Measurements from ENCODE around the gene SEPTIN1. TPM values are rescaled to one million over a fixed set of nuclear protein-coding genes. Genes with fewer than 3 reads are reported as not detected.

The SEPTIN1 gene
- total and polyA plus RNA-seq, 3 donors from 2014 or later, result 0.63 to 3.9 (median 2.4) TPM

DNA sequence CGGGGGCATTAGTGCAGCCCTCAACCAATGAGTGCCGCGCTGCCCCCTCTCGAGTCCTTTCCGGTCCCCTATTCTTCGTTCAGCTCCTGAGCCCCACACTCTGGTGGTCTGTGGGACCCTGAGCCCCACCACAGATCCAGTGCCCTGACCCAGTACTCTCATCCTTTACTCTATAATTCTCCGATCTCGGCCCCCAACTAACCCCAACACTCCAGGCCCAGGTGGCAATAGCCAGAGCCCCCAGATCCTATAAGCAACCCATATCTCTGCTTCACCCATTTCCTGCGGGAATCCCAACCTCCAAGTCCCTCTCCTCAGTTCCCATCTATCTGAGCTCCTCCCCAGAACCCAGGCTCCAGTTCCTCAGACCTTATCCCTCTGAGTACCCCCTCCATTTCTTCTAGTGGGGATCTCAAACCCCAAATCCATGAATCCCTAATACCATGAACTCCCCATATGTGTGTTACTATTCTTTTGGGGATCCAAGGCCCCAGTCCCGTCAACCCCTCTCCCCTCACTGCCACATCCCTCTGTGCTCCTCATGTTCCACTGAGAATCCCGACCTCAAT is 11.0 kb downstream of the SEPTIN1 start:
- Histone ChIP-seq H3K4me1 (peaks cover 26% of the 10 kb centered on the region), H3K36me3 (ENCODE audit: low read depth, missing control alignments) (no peaks in the 10 kb centered on the region), H3K27ac (peak overlapping the region; percentile 79 to 83), H3K9me3 (no peaks in the 10 kb centered on the region), H3K27me3 (no peaks in the 10 kb centered on the region), H3K4me3 (peak overlapping the region; percentile 43 to 60)
- TF ChIP-seq, protein P1, sequence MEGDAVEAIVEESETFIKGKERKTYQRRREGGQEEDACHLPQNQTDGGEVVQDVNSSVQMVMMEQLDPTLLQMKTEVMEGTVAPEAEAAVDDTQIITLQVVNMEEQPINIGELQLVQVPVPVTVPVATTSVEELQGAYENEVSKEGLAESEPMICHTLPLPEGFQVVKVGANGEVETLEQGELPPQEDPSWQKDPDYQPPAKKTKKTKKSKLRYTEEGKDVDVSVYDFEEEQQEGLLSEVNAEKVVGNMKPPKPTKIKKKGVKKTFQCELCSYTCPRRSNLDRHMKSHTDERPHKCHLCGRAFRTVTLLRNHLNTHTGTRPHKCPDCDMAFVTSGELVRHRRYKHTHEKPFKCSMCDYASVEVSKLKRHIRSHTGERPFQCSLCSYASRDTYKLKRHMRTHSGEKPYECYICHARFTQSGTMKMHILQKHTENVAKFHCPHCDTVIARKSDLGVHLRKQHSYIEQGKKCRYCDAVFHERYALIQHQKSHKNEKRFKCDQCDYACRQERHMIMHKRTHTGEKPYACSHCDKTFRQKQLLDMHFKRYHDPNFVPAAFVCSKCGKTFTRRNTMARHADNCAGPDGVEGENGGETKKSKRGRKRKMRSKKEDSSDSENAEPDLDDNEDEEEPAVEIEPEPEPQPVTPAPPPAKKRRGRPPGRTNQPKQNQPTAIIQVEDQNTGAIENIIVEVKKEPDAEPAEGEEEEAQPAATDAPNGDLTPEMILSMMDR (IDR thresholded peaks at IDR 0.05), result no peak
- TF ChIP-seq POLR2A (IDR thresholded peaks at IDR 0.05), result no peak
- intact Hi-C loops (cut with DNase I; ENCODE audit: low total_unique reads), result no loop called here
- 13 to 16% methylated on average over 11 of the region's 11 CpGs for WGBS, 2 donors
- no peak for DNase-seq

DNA sequence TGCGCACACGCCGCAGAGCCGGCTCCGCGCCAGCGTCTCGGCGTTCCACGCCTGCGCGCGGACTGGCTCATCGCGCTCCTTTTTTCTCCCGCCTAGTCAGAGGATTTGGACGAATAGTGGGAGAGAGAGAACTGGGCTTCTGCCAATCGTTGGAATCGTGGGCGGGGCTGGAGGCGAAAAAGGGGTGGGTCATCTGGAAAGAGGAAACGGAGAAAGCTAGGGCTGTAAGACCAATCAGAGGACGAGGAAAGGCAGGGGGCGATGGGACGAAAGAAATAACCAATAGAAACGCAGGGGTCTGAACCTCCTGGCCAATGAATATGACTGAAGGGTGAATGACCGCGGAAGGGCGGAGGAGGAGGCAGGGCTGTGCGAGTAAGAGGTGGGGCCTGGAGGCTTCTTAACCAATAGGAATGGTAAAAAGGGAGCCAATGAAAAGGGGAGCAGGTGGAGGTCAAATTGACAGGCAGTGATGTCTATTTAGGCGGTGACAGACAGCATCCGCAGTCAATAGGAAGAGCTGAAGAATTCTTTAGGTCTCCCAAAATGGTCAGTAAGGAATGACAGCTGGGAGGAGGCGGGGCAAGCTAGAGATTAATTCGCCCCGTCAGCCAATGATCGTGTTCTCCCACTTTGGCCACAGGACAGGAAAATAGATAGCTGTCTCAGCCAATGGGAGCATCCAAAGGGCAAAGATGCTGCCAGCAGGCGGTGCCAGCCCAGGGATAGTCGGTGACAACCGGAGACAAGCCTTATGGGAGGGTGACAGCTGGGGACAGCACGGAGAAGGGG is 11.7 kb downstream of the SEPTIN1 start, which contains the start of gene TBC1D10B:
Gene TBC1D10B (minus strand): TSS at position 39 of the 792 bp plus-strand sequence. CDS start 311 bp downstream, outside the sequence.
- 0% methylated on average over 24 to 40 of the region's 40 CpGs for WGBS, 2 donors
- DNase-seq, result peak; percentile 99
- Histone ChIP-seq H3K4me3 (peak within 1 kb of the TSS; percentile 82 to 87), H3K36me3 (ENCODE audit: low read depth, missing control alignments) (no peaks in the 10 kb centered on the region), H3K9me3 (no peaks in the 10 kb centered on the region), H3K27ac (peak within 1 kb of the TSS; percentile 79 to 90), H3K4me1 (peaks cover 26% of the 10 kb centered on the region), H3K27me3 (no peaks in the 10 kb centered on the region)
- intact Hi-C loops (cut with DNase I; ENCODE audit: low total_unique reads), result no loop called here
- TF ChIP-seq, protein P1 (IDR thresholded peaks at IDR 0.05), result peak in 1 of 3 experiments; percentile 39
- TF ChIP-seq POLR2A (IDR thresholded peaks at IDR 0.05), result peak; percentile 5

DNA sequence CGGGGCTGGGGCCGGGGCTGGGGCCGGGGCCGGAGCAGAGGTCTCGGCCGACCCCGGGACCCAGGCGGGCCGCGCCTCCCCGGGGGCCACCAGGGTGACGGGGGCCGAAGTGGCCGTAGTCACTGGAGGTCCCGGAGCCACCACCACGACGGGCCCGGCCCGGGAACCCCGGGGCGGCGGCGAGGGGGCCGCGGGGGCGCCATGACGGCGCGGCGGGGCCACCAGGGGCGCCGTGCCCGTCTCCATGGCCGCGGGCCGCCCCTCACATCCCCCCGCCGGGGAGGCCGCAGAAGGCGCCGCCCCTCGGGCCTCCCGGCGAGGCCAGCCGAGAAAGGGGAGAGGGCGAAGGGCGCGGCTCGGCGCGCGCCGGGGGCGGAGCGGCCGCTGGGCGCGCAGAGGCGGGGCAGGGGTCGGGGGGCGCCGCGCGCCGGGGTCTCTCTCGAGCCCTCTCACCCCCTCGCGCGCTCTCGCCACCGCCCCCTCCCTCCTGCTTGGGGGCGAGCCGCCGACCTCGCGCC is 12.4 kb downstream of the SEPTIN1 start:
- H3K27me3 ChIP-seq, result no peaks in the 10 kb centered on the region
- H3K9me3 ChIP-seq, result no peaks in the 10 kb centered on the region
- WGBS, 2 donors, result 1% methylated on average over 51 of the region's 76 CpGs; no CpG with 5 or more reads in 1 of the 2 donors
- H3K36me3 ChIP-seq (ENCODE audit: low read depth, missing control alignments), result no peaks in the 10 kb centered on the region
- peak overlapping the region; percentile 82 to 87 for H3K4me3 ChIP-seq
- intact Hi-C loops (cut with DNase I; ENCODE audit: low total_unique reads), result no loop called here
- H3K4me1 ChIP-seq, result peaks cover 26% of the 10 kb centered on the region
- H3K27ac ChIP-seq, result peak overlapping the region; percentile 57 to 90
- no peak for TF ChIP-seq POLR2A (IDR thresholded peaks at IDR 0.05)
- TF ChIP-seq, protein P1 (IDR thresholded peaks at IDR 0.05), result peak in 1 of 3 experiments; percentile 6
- no peak for DNase-seq

DNA sequence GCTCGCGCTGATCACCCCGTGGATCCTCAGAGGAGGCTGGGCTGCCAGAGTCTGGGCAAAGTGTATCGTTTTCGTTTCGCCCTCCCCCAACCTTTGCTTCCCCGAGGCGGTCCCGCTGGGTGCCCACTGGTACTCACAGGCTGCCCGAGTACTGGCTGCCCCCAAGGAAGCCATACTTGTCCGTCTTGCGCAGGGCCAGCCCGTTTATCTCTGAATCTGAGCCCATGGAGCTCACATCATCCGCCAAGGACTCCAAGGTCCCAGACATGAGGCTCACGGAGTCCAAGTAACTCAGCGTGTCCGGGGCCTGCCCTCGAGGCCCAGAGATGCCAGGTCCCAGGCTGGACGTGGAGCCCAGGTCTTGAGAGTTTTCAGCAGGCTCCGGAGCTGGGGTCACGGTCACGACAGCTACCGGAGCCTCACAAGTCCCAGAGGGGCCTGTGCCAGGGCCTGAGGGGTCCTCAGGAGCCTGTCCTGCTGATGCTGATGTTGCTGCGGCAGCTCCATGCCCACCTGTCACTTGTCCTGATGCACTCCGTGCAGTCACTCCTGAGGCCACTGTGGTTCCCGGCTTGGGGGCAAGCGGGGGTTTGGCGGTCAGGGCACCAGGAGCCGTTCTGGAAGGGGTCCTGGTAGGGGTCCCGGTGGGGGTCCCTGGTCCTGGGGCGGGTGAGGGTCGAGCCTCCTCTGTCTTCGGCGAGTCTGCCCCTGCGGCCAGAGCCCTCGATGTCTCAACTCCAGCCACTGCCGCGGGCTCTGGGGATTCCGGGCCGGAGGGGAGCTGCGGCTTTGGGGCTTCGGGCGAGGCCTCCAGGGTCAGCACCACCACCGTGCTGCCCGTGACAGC is 13.0 kb downstream of the SEPTIN1 start:
- WGBS, 2 donors, result 0% methylated on average over 1 to 40 of the region's 45 CpGs
- peaks cover 26% of the 10 kb centered on the region for H3K4me1 ChIP-seq

More for the DNA sequence above, 13.0 kb downstream of the SEPTIN1 start:
- H3K9me3 ChIP-seq, result no peaks in the 10 kb centered on the region
- TF ChIP-seq, protein P1 (IDR thresholded peaks at IDR 0.05), result no peak
- TF ChIP-seq POLR2A (IDR thresholded peaks at IDR 0.05), result no peak
- H3K4me3 ChIP-seq, result peak overlapping the region; percentile 82 to 87
- intact Hi-C loops (cut with DNase I; ENCODE audit: low total_unique reads), result no loop called here
- H3K36me3 ChIP-seq (ENCODE audit: low read depth, missing control alignments), result no peaks in the 10 kb centered on the region
- H3K27me3 ChIP-seq, result no peaks in the 10 kb centered on the region
- DNase-seq, result no peak
- H3K27ac ChIP-seq, result peak overlapping the region; percentile 57 to 90
